H1 (cell line): ENCODE measurements around the gene KLF8. TPM values are rescaled to one million over a fixed set of nuclear protein-coding genes. Genes with fewer than 3 reads are reported as not detected.

Experiments
- FOSL1 ChIP-seq: IDR thresholded peaks from 2 replicates; pipeline ENCODE4 v1.6.1; 2011; ENCODE audit warnings: mild to moderate bottlenecking, low read depth, low read length, moderate library complexity; ENCODE audit not compliant: insufficient read depth
- MAX ChIP-seq: IDR thresholded peaks from 2 replicates; pipeline ENCODE4 v1.6.1; 2012; ENCODE audit warnings: inconsistent platforms
- SP1 ChIP-seq: IDR thresholded peaks from 2 replicates; pipeline ENCODE4 v1.6.1; 2011; ENCODE audit warnings: low read depth, low read length
- polyA plus RNA-seq, 7 experiments: library from polyadenylated mRNA; depleted of rRNA in 3 of 7; stranded (reverse) in 5 of 7; unstranded in 2 of 7; fragments of >200 nt in 5 of 7; fragments of 200-250 nt in 2 of 7; gene quantifications; 1 replicate in 5 of 7; 2 replicates in 1 of 7; 4 replicates in 1 of 7; pipeline versions ENCODE4 v1.2.1 to v1.2.3, GENCODE V29; 2011 to 2013; ENCODE audit warnings: missing spikeins in 2 of 7, mixed read lengths in 2 of 7
- total RNA-seq: library from RNA; stranded (reverse); fragmentation: NEBNext Ultra II Directional; extraction: Animal tissue kit (Norgen Biotek cat#: 25700); gene quantifications from 2 replicates; pipeline ENCODE4 v1.2.1, GENCODE V29; 2021
- TF ChIP-seq, protein P1 (sequence below): IDR thresholded peaks from 2 replicates; pipeline ENCODE4 v1.6.1; 2011; ENCODE audit warnings: low read depth, mild to moderate bottlenecking, low read length; ENCODE audit not compliant: insufficient read depth

KLF8 gene
- total and polyA plus RNA-seq, 2 of the 8 experiments (the other 6 are each of a cell fraction or from before 2014, with no cell fraction given) = 11.5 to 15.3 TPM

DNA sequence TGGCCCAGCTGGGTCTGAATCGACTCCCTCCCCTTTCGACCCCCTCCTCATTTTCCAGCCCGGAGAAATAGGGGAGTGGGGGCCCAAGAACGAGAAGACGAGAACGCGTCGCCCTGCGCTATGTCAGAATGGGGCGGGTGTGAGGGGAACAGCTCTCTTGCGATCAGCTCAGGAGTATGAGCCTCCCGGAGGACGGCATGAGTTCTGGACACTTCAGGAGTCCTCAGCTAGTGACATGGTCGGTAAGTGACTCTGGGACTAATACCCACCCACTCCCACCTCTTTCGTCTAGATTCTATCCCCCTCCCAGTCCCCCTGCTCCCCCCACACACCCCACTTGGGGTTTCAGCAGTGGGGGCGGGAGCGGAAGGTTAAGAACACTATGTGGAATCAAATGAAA is 944 bp downstream of the KLF8 start (continued):
- TF ChIP-seq FOSL1 (no peak), MAX (no peak), SP1 (no peak)
- TF ChIP-seq, protein P1, sequence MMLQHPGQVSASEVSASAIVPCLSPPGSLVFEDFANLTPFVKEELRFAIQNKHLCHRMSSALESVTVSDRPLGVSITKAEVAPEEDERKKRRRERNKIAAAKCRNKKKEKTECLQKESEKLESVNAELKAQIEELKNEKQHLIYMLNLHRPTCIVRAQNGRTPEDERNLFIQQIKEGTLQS = no peak
- TF ChIP-seq, all 59 proteins: peak for 0
